Endothelial cell of umbilical vein (primary cell): ENCODE results near the gene CARD18. TPM values are rescaled to one million over a fixed set of nuclear protein-coding genes. Genes with fewer than 3 reads are reported as not detected.
A peak's percentile ranks its signal among the peaks of the same experiment; 100 is the strongest.

Experiments
- BruUV-seq: library from RNA; stranded (reverse); fragments of 400-500 nt; replicated peaks from 2 replicates; lab custom pipeline; 2021; lab: Mats Ljungman, UMichigan
- CTCF ChIA-PET: fragments of 300-600, 350-600 bp; sonication (Branson Sonifier 250); formaldehyde crosslinking; loops from one replicate; lab custom pipeline; 2021; ENCODE audit warnings: antibody characterized with exemption, inconsistent platforms; lab: Charles Lee
- POLR2A ChIA-PET: fragments of 300-600, 350-600 bp; sonication (Branson Sonifier 250); formaldehyde crosslinking; loops from one replicate; lab custom pipeline; 2021; ENCODE audit warnings: antibody characterized with exemption, inconsistent platforms; lab: Charles Lee
- DNase-seq: peaks from one replicate; pipeline ENCODE4 v3.0.0-alpha.2; 2011; ENCODE audit warnings: low read depth, low spot score
- FAIRE-seq: peaks from 2 replicates; lab custom pipeline; 2011; peaks lifted over from hg19 to GRCh38; lab: Jason Lieb, UNC
- H2AFZ ChIP-seq: 2 replicates; pipeline ENCODE4 v1.6.0; 2012; ENCODE audit warnings: low read depth, low read length, control low read depth, inconsistent platforms
- H3K27ac ChIP-seq: 2 replicates; pipeline ENCODE4 v1.5.1; 2011; ENCODE audit warnings: low read depth, mild to moderate bottlenecking, control low read depth, low read length, moderate library complexity; ENCODE audit not compliant: insufficient read depth
- H3K27me3 ChIP-seq, 2 experiments: 2 replicates each; pipeline versions ENCODE4 v1.6.0 to v1.6.1; 2011; ENCODE audit warnings: low read length in 2 of 2, mixed read lengths in 1 of 2; ENCODE audit not compliant: control insufficient read depth in 2 of 2, insufficient read depth in 2 of 2
- H3K36me3 ChIP-seq, 2 experiments: 2 replicates in 1 of 2; 3 replicates in 1 of 2; pipeline ENCODE4 v1.5.1; 2011; ENCODE audit warnings: low read length in 2 of 2, mild to moderate bottlenecking in 1 of 2, moderate library complexity in 1 of 2; ENCODE audit not compliant: control insufficient read depth in 2 of 2, insufficient read depth in 2 of 2; ENCODE audit errors: extremely low read depth in 1 of 2
- H3K4me1 ChIP-seq: 3 replicates; pipeline ENCODE4 v1.5.1; 2011; ENCODE audit warnings: mild to moderate bottlenecking, low read length; ENCODE audit not compliant: control insufficient read depth, insufficient read depth; ENCODE audit errors: extremely low read depth
- H3K4me2 ChIP-seq: 2 replicates; pipeline ENCODE4 v1.6.1; 2011; ENCODE audit warnings: low read length, control low read depth, mixed read lengths; ENCODE audit not compliant: insufficient read depth
- H3K4me3 ChIP-seq, 3 experiments: fragments of 200-600 bp in 1 of 3; sonication (generic), shearing (Covaris generic) in 1 of 3; replicated peaks in 1 of 3; 2 replicates each; pipeline ENCODE4 v1.5.1; 2011 to 2016; ENCODE audit warnings: control low read depth in 3 of 3, low read length in 3 of 3, mild to moderate bottlenecking in 2 of 3, inconsistent platforms in 1 of 3, low read depth in 1 of 3, moderate library complexity in 1 of 3; ENCODE audit not compliant: insufficient read depth in 1 of 3
- H3K79me2 ChIP-seq: 2 replicates; pipeline ENCODE4 v1.6.0; 2012; ENCODE audit warnings: low read length, inconsistent platforms; ENCODE audit not compliant: control insufficient read depth, insufficient read depth
- H3K9ac ChIP-seq: replicated peaks from 2 replicates; pipeline ENCODE3; 2011; ENCODE audit warnings: low read length, control low read depth; ENCODE audit not compliant: insufficient read depth; ENCODE audit errors: extremely low read depth
- H3K9me1 ChIP-seq: replicated peaks from 3 replicates; pipeline ENCODE4 v1.6.0; 2011; ENCODE audit warnings: mild to moderate bottlenecking, low read length; ENCODE audit not compliant: control insufficient read depth, insufficient read depth; ENCODE audit errors: extremely low read depth
- H3K9me3 ChIP-seq: replicated peaks from 2 replicates; pipeline ENCODE4 v1.5.1; 2012; ENCODE audit warnings: low read length, inconsistent platforms; ENCODE audit not compliant: control insufficient read depth, insufficient read depth
- H4K20me1 ChIP-seq: replicated peaks from 2 replicates; pipeline ENCODE3; 2011; ENCODE audit warnings: mild to moderate bottlenecking, low read length; ENCODE audit not compliant: control insufficient read depth, insufficient read depth; ENCODE audit errors: extremely low read depth
- EZH2 ChIP-seq: IDR thresholded peaks from 2 replicates; pipeline ENCODE4 v1.6.1; 2012; ENCODE audit warnings: borderline replicate concordance, low read depth, mild to moderate bottlenecking, moderate library complexity, low read length, inconsistent platforms; ENCODE audit not compliant: severe bottlenecking
- GATA2 ChIP-seq: IDR thresholded peaks from 2 replicates; pipeline ENCODE4 v1.7.0; 2011; ENCODE audit warnings: low read depth, mild to moderate bottlenecking, moderate library complexity, mixed read lengths, low read length; ENCODE audit not compliant: insufficient read length, insufficient read depth
- JUN ChIP-seq: IDR thresholded peaks from 2 replicates; pipeline ENCODE4 v1.6.1; 2011; ENCODE audit warnings: borderline replicate concordance, low read depth; ENCODE audit not compliant: insufficient read length, insufficient read depth
- MYC ChIP-seq: IDR thresholded peaks from one replicate; pipeline ENCODE4 v1.6.1; 2011; ENCODE audit warnings: mild to moderate bottlenecking, low read depth, low read length
- POLR2A ChIP-seq: IDR thresholded peaks from 2 replicates; pipeline ENCODE4 v1.6.1; 2012; ENCODE audit warnings: low read depth, mild to moderate bottlenecking, control low read depth, low read length
- POLR2AphosphoS5 ChIP-seq: IDR thresholded peaks from 2 replicates; pipeline ENCODE4 v1.6.1; 2012; ENCODE audit warnings: low read depth, mild to moderate bottlenecking, control low read depth, low read length, moderate library complexity; ENCODE audit not compliant: insufficient read depth
- dilution Hi-C: fragments of 300-500 bp; cut with MboI; formaldehyde crosslinking; loops from one replicate; pipeline ENCODE4 v1.15.0; 2019; ENCODE audit warnings: low sequenced_read_pairs; ENCODE audit not compliant: extremely low pct_ligation_motif_present
- intact Hi-C: fragments of 100-400 bp; cut with micrococcal nuclease; formaldehyde crosslinking; loops from one replicate; pipeline ENCODE4 v1.10.0; 2022
- polyA plus RNA-seq, 4 experiments: library from polyadenylated mRNA; depleted of rRNA in 3 of 4; stranded (reverse) in 3 of 4; unstranded in 1 of 4; fragments of >200 nt; gene quantifications; 2 replicates each; pipeline versions ENCODE4 v1.2.1 to v1.2.3, GENCODE V29; 2011 to 2012; ENCODE audit warnings: missing spikeins in 1 of 4
- total RNA-seq: library from RNA; stranded (reverse); gene quantifications from 2 replicates; pipeline ENCODE4 v1.2.3, GENCODE V29; 2021
- TF ChIP-seq, protein P1 (sequence below): IDR thresholded peaks from 2 replicates; pipeline ENCODE4 v1.6.1; 2011; ENCODE audit not compliant: insufficient read depth, insufficient read length
- TF ChIP-seq, protein P2 (sequence below), 2 donors: IDR thresholded peaks; 1 replicate in 1 of 2; 2 replicates in 1 of 2; pipeline ENCODE4 v1.5.1; 2011; ENCODE audit warnings: low read length in 2 of 2, mild to moderate bottlenecking in 2 of 2, moderate library complexity in 2 of 2, control low read depth in 1 of 2, inconsistent platforms in 1 of 2, low read depth in 1 of 2; ENCODE audit not compliant: insufficient read depth in 1 of 2; ENCODE audit errors: extremely low read depth in 1 of 2

Gene CARD18
- total and polyA plus RNA-seq, 2 donors (not counting 3 experiments of a cell fraction or from before 2014, with no cell fraction given) = not detected

DNA sequence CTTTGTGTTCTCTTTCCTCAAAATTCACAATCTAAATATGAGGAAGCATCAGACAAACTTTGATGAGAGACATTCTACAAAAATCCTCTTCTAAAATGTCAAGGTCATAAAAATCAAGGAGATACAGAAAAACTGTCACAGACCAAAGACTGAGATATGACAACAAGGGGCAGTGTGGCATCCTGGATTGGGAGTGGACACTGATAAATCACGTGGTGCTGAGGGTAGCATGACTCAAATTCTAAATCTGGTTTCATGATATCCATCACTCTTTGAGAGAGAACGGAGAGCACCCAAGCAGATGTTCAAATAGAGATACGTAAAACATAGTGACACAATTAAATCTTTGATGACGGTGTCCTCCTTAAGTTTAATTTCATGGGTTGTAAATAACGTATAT is 13.0 kb upstream of the CARD18 start:
- no peaks in the 10 kb centered on the region for H3K9me3 ChIP-seq
- H3K9me1 ChIP-seq = no peaks in the 10 kb centered on the region
- H3K4me2 ChIP-seq = no peak overlapping the region
- H3K27me3 ChIP-seq = no peaks in the 10 kb centered on the region
- no peak overlapping the region for H3K27ac ChIP-seq
- no peaks in the 10 kb centered on the region for H4K20me1 ChIP-seq
- TF ChIP-seq, protein P1, sequence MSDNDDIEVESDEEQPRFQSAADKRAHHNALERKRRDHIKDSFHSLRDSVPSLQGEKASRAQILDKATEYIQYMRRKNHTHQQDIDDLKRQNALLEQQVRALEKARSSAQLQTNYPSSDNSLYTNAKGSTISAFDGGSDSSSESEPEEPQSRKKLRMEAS = no peak
- TF ChIP-seq, protein P2, sequence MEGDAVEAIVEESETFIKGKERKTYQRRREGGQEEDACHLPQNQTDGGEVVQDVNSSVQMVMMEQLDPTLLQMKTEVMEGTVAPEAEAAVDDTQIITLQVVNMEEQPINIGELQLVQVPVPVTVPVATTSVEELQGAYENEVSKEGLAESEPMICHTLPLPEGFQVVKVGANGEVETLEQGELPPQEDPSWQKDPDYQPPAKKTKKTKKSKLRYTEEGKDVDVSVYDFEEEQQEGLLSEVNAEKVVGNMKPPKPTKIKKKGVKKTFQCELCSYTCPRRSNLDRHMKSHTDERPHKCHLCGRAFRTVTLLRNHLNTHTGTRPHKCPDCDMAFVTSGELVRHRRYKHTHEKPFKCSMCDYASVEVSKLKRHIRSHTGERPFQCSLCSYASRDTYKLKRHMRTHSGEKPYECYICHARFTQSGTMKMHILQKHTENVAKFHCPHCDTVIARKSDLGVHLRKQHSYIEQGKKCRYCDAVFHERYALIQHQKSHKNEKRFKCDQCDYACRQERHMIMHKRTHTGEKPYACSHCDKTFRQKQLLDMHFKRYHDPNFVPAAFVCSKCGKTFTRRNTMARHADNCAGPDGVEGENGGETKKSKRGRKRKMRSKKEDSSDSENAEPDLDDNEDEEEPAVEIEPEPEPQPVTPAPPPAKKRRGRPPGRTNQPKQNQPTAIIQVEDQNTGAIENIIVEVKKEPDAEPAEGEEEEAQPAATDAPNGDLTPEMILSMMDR (IDR thresholded peaks at IDR 0.05; ENCODE audit: extremely low read depth in 1 of 2, insufficient read depth in 1 of 2, low read depth in 1 of 2, low read length in 2 of 2) = no peak
- TF ChIP-seq GATA2 = no peak
- no peak for TF ChIP-seq POLR2AphosphoS5
- TF ChIP-seq POLR2A = no peak
- TF ChIP-seq JUN = no peak
- TF ChIP-seq MYC = no peak
- TF ChIP-seq EZH2 = no peak
- ChIA-PET CTCF (interaction anchor here (0.7 kb wide), 1 partner anchor 28 kb away, joined by 3 read pairs; no protein-coding TSS in a partner anchor), POLR2A (no interaction called here)
- no peaks in the 10 kb centered on the region for H3K79me2 ChIP-seq
- H3K36me3 ChIP-seq = no peaks in the 10 kb centered on the region
- H3K9ac ChIP-seq = no peak overlapping the region
- intact Hi-C loops = no loop called here
- H2AFZ ChIP-seq = peak overlapping the region; percentile 12
- FAIRE-seq = no peak
- BruUV-seq = no TSS peak
- H3K4me3 ChIP-seq = no peak overlapping the region
- no peak for DNase-seq
- peaks cover 10% of the 10 kb centered on the region for H3K4me1 ChIP-seq
- dilution Hi-C loops = no loop called here
